CD4-positive, alpha-beta T cell (primary cell): ENCODE measurements around the gene FOXB1. TPM values are rescaled to one million over a fixed set of nuclear protein-coding genes. Genes with fewer than 3 reads are reported as not detected.

Experiments
- ATAC-seq: fragments of 200-7000 bp; cut with Tn5 transposase; one replicate; pipeline ENCODE4 v1.10.0; 2022; ENCODE audit warnings: mild to moderate bottlenecking; ENCODE audit not compliant: poor library complexity
- CTCF ChIA-PET: fragments of 350-600 bp; sonication (Branson Sonifier 250); formaldehyde crosslinking; loops from one replicate; lab custom pipeline; 2021; ENCODE audit warnings: antibody characterized with exemption, inconsistent platforms; lab: Charles Lee
- POLR2A ChIA-PET: fragments of 350-600 bp; sonication (Branson Sonifier 250); formaldehyde crosslinking; loops from one replicate; lab custom pipeline; 2021; ENCODE audit warnings: antibody characterized with exemption, inconsistent platforms; lab: Charles Lee
- DNase-seq, 14 experiments: peaks; one replicate each; pipeline ENCODE4 v3.0.0-alpha.2; 2013 to 2020; ENCODE audit warnings: mixed read lengths in 2 of 14
- H3K27ac ChIP-seq, 2 donors: one replicate each; pipeline versions ENCODE4 v1.5.1 to v1.7.0; 2013; ENCODE audit warnings: low read length in 2 of 2, low read depth in 1 of 2, mild to moderate bottlenecking in 1 of 2
- H3K27me3 ChIP-seq, 2 experiments: 1 replicate in 1 of 2; 2 replicates in 1 of 2; pipeline versions ENCODE4 v1.6.1 to v1.7.0; 2013; ENCODE audit warnings: low read length in 2 of 2, control low read depth in 1 of 2, mild to moderate bottlenecking in 1 of 2, moderate library complexity in 1 of 2; ENCODE audit not compliant: insufficient read depth in 2 of 2, control insufficient read depth in 1 of 2
- H3K36me3 ChIP-seq: one replicate; pipeline ENCODE4 v1.6.1; 2013; ENCODE audit warnings: low read length, control low read depth; ENCODE audit not compliant: insufficient read depth
- H3K4me1 ChIP-seq: one replicate; pipeline ENCODE4 v1.6.1; 2013; ENCODE audit warnings: low read length, control low read depth; ENCODE audit not compliant: insufficient read depth
- H3K4me3 ChIP-seq: one replicate; pipeline ENCODE4 v1.5.1; 2013; ENCODE audit warnings: mild to moderate bottlenecking, low read length, moderate library complexity
- H3K9me3 ChIP-seq, 2 experiments: 1 replicate in 1 of 2; 2 replicates in 1 of 2; pipeline versions ENCODE4 v1.6.1 to v1.7.0; 2013; ENCODE audit warnings: low read length in 2 of 2, mild to moderate bottlenecking in 2 of 2, control low read depth in 1 of 2, moderate library complexity in 1 of 2; ENCODE audit not compliant: control insufficient read depth in 1 of 2, insufficient read depth in 1 of 2
- H3K27ac Mint-ChIP-seq: one replicate; pipeline ENCODE4 v1.8.0; 2020; ENCODE audit warnings: mixed read lengths
- H3K27me3 Mint-ChIP-seq: one replicate; pipeline ENCODE4 v1.8.0; 2021; ENCODE audit warnings: mixed read lengths
- H3K36me3 Mint-ChIP-seq: one replicate; pipeline ENCODE4 v1.8.0; 2021; ENCODE audit warnings: low read depth, mixed read lengths
- H3K4me1 Mint-ChIP-seq: one replicate; pipeline ENCODE4 v1.8.0; 2021; ENCODE audit warnings: low read depth, mixed read lengths
- H3K4me3 Mint-ChIP-seq: one replicate; pipeline ENCODE4 v1.8.0; 2020; ENCODE audit warnings: mild to moderate bottlenecking, mixed read lengths
- H3K9me3 Mint-ChIP-seq: one replicate; pipeline ENCODE4 v1.8.0; 2020; ENCODE audit warnings: mixed read lengths
- CTCF ChIP-seq: fragments of 200-600 bp; IDR thresholded peaks from one replicate; pipeline ENCODE4 v1.8.0; 2022; ENCODE audit warnings: antibody characterized with exemption, mild to moderate bottlenecking
- intact Hi-C, 2 experiments: fragments of 100-400 bp; cut with DNase I in 1 of 2; cut with micrococcal nuclease in 1 of 2; formaldehyde crosslinking; loops; one replicate each; pipeline versions ENCODE4 v1.15.1 to v1.9.0; 2023 to 2025; cut with DNase I, micrococcal nuclease
- total RNA-seq, 174 experiments: library from RNA in 2 of 174; stranded (reverse) in 2 of 174; gene quantifications; one replicate each; pipeline ENCODE4 v1.2.3 and lab custom pipeline; 2021 to 2026

FOXB1 gene
- total RNA-seq, 2 experiments from 2014 or later: 0.14 to 0.19 TPM

GRCh38 chr15:59998305-59998949, 5.7 kb upstream of the FOXB1 start:
- intact Hi-C loops: loop anchor here (5.0 to 10.0 kb wide), 5 partner anchors 81 to 576 kb away; partner anchors contain the start of gene ANXA2 (in 1 of the 2)
- no peak for TF ChIP-seq CTCF
- peaks cover 9% of the 10 kb centered on the region for H3K36me3 Mint-ChIP-seq
- H3K9me3 ChIP-seq: peaks cover 11 to 64% of the 10 kb centered on the region in 2 experiments
- H3K27me3 Mint-ChIP-seq: peaks cover 97% of the 10 kb centered on the region
- peak overlapping the region; percentile 34 for H3K4me3 Mint-ChIP-seq
- H3K36me3 ChIP-seq: no peaks in the 10 kb centered on the region
- H3K27ac Mint-ChIP-seq: peak overlapping the region; percentile 35
- peaks cover 8% of the 10 kb centered on the region for H3K9me3 Mint-ChIP-seq
- peaks cover 82% of the 10 kb centered on the region for H3K4me1 Mint-ChIP-seq
- DNase-seq (no peak), ATAC-seq (no peak)
- H3K4me3 ChIP-seq: no peak overlapping the region
- no peak overlapping the region for H3K27ac ChIP-seq
- ChIA-PET POLR2A (interaction anchor here (0.7 to 2.2 kb wide), 4 partner anchors 8 to 129 kb away, joined by 3 to 9 read pairs (median 4); no protein-coding TSS in a partner anchor), CTCF (interaction anchor here (1.1 to 2.0 kb wide), 3 partner anchors 8 to 197 kb away, joined by 3 to 6 read pairs (median 4); no protein-coding TSS in a partner anchor)
- H3K4me1 ChIP-seq: peaks cover 55% of the 10 kb centered on the region
- peaks cover 98 to 100% of the 10 kb centered on the region in 2 experiments for H3K27me3 ChIP-seq

GRCh38 chr15:59998950-59999611, 5.0 kb upstream of the FOXB1 start:
- ATAC-seq (no peak), DNase-seq (no peak)
- H3K36me3 ChIP-seq: no peaks in the 10 kb centered on the region
- Mint-ChIP-seq H3K4me3 (no peak overlapping the region), H3K9me3 (peaks cover 8% of the 10 kb centered on the region), H3K36me3 (peaks cover 9% of the 10 kb centered on the region), H3K4me1 (peaks cover 81% of the 10 kb centered on the region), H3K27me3 (peaks cover 97% of the 10 kb centered on the region), H3K27ac (peak overlapping the region; percentile 35)
- CTCF ChIA-PET: no interaction called here
- H3K9me3 ChIP-seq: peaks cover 11 to 62% of the 10 kb centered on the region in 2 experiments
- POLR2A ChIA-PET: no interaction called here
- peaks cover 98 to 100% of the 10 kb centered on the region in 2 experiments for H3K27me3 ChIP-seq
- no peak overlapping the region for H3K4me3 ChIP-seq
- peaks cover 57% of the 10 kb centered on the region for H3K4me1 ChIP-seq
- no peak for TF ChIP-seq CTCF
- intact Hi-C loops: loop anchor here (5.0 to 10.0 kb wide), 5 partner anchors 82 to 576 kb away; partner anchors contain the start of gene ANXA2 (in 1 of the 2)
- no peak overlapping the region for H3K27ac ChIP-seq

GRCh38 chr15:59999612-60000112, 4.4 kb upstream of the FOXB1 start:
- Histone ChIP-seq H3K27ac (no peak overlapping the region), H3K9me3 (peaks cover 11 to 62% of the 10 kb centered on the region in 2 experiments), H3K36me3 (no peaks in the 10 kb centered on the region), H3K4me3 (no peak overlapping the region), H3K4me1 (peaks cover 57% of the 10 kb centered on the region), H3K27me3 (peaks cover 96 to 100% of the 10 kb centered on the region in 2 experiments)
- DNase-seq (no peak), ATAC-seq (no peak)
- Mint-ChIP-seq H3K4me3 (no peak overlapping the region), H3K9me3 (peaks cover 8% of the 10 kb centered on the region), H3K27me3 (peaks cover 96% of the 10 kb centered on the region), H3K4me1 (peaks cover 78% of the 10 kb centered on the region), H3K27ac (peak overlapping the region; percentile 35), H3K36me3 (peaks cover 9% of the 10 kb centered on the region)
- ChIA-PET CTCF (no interaction called here), POLR2A (interaction anchor here (0.7 kb wide), 1 partner anchor 23 kb away, joined by 3 read pairs; no protein-coding TSS in a partner anchor)
- intact Hi-C loops: loop anchor here (5.0 to 10.0 kb wide), 5 partner anchors 82 to 575 kb away; partner anchors contain the start of gene ANXA2 (in 1 of the 2)
- no peak for TF ChIP-seq CTCF
